GM21825 (cell line): ENCODE measurements around the gene FOXF1.

Experiments
- ATAC-seq: cut with Tn5 transposase; IDR thresholded peaks from one replicate; pipeline ENCODE4 v1.9.1; 2021; ENCODE audit warnings: mild to moderate bottlenecking, moderate library complexity; ENCODE audit not compliant: unreplicated experiment

FOXF1 gene

DNA sequence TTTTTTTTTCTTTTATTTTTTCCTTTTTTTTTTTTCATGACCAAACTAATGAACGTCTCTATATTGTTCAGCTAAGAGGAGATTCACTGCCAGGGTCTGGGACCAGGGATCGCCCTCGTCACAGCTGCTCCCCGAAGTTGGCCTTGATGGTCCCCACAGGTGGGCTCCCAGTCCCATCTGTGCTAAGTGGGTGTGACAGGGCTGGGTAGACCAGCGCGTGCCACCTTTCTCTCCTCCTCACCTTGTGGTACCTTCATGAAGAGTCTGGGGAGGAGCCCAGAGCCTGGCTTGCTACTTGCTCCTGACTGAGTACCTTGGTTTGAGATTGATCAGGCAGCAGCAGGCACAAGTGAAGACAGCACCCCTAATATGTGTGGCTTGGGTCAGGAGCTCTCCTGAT, 6.5 kb upstream of the FOXF1 start:
- no peak for ATAC-seq

DNA sequence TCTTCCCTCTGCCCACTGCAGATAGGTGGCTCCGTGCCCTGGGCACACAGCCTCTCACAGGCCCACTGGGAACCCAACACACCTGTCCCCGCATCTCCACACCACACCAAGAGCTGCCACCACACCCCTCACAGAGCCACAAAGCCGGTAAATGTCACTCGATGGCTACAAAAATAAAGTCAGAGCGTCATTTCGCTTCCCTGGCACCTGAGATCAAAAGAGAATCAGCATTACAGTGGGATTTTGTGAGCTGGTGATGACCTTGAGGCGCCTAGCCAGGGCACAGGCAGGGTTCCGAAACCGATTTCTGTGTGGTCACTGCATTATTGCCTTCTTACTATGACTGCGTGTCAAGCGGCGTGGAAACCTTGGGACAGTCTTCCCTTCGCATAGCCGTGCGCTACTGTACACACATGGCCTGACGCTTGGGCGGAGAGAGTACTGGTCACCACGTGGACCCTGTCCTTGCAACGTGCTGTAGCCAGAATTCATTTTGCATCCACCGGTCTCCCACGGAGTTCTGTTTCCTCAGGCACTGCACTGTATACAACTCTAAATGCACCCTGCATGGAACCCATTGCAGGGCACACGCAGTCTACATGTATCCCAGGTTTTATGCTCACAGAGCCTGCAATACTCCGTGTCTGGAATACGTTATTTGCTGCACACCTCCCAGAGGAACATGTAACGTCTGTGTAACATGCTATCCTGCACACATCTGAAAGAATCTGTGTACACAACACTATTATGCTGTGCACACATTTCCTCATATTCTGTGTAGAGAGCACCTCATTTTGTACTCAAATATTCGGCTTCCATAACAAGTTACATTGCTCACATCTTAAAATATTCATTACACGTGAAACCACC, 5.8 kb upstream of the FOXF1 start:
- no peak for ATAC-seq

GRCh38 chr16:86505185-86505898, 5.0 kb upstream of the FOXF1 start:
- ATAC-seq, result no peak

GRCh38 chr16:86505899-86506864, 4.1 kb upstream of the FOXF1 start:
- ATAC-seq, result no peak

DNA sequence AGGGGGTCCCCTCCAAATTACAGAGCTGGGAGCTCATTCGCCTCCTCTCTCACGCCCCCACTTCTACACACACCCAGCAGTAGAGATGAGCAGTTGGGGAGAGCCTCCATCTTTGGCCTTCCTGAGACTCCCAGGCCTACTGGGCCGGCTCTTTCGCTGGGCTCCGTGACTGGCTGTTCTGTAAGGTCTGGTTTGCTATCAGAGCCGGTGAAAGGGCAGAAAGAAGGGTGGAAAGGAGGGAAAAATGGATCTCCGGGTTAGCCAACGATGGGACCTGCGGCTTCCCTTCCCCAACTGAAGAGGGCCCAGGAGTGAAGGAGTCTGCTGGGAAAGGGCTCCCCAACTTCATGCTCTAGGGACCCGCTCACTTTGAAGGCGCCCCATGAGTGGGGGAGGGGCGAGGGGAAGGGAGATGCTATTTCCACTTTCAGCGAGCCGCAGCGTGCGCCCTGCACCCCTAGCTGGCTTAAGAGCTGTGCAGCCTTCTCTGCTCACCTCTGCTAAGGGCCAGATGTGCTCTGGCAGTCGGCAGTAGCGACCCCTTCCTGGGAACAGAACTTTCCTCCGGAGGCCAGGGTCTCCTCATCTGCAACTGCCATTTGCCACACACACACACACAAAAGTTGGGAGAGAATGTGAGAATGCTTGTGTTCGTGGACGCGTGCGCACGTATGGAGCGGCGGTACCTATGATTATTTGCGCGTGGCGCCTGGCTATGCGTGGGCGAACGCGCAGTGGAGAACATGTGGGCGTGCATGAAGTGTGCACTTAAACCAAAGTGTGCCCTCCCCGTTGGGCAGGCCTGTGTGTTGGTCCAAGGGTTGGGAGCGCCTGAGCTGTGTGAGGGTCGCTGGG, 2.9 kb upstream of the FOXF1 start:
- ATAC-seq, result no peak

DNA sequence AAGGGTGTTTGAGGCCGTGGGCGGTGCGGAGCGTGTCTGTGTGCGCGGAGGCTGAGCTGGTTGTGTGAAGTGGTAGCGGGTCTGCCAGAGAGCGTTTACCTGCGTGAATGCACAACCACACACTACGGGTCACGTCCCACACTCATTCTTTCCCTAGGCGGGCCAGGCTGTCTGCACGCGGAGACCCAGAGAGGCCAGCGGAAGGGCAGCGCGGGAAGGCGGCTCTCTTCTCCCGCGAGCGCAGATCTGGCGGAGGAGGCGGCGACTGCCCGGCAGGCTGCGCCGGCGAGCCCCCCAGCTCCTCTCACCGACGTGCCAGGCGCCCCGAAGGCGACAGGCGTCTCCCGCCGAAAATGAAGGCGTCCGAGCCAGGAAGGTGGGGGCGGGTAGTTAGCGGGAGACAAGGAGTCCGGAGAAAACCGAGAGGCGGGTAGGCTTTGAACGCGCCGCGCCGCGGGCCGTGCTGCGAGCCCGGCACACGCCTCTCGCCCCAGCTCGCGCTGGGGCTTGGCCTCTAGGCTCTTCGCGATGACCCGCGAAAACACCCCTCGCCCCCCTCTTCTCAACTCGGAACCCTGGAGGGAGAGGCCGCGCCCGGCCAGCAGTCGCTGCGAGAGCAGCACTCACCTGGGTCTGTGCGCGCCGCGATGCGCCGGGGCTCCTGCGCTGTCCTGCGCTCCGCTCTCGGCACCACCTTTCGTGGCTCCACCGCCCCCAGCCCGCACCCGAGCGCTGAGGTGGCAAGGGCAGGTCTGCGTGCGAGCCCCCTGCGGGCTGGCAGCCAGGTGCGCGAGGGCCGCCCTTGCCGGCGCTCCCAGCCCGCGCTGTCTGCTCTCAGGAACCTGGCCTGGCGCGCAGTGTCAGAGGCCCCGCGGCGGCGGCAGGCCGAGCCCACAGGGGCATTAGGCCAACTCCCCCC, 2.0 kb upstream of the FOXF1 start:
- no peak for ATAC-seq

DNA sequence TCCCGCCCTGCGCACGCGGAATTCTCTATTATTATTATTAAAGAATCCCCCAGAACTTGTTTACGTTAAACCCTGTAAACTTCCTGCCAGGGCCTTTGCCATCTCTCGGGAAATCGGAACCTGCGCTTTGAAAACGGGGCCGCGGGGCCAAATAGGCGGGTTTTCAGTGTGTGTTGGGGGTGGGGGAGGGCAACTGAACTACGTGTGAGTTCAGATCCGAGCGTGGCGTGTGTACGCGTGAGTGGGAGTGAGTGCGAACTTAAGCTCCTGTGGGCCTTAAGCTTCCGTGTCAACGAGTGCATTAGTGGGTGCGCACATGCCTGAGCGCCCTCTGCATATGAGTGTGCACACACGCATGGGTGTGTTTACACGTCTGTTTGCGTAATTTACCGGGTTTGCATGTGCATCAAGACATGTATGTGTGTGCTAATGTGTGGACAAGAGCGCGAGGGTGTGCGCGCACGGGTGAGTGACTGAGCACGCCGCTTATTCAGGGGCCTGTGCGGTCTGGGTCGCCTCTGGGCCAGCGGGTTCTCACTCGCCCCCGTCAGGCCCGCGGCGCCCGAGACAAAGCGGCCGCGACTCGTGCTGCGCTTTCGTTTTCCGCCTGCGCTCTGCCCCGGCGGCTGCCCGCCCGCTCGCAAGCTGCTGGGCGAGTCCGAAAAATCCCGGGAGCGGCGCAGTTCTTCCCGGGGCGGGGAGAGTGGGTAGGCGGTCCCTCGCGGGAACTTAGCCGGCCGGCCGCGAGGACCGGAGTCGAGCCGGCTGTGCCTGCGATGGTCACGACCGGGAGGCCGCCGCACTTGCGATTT, 1.2 kb upstream of the FOXF1 start:
- no peak for ATAC-seq

DNA sequence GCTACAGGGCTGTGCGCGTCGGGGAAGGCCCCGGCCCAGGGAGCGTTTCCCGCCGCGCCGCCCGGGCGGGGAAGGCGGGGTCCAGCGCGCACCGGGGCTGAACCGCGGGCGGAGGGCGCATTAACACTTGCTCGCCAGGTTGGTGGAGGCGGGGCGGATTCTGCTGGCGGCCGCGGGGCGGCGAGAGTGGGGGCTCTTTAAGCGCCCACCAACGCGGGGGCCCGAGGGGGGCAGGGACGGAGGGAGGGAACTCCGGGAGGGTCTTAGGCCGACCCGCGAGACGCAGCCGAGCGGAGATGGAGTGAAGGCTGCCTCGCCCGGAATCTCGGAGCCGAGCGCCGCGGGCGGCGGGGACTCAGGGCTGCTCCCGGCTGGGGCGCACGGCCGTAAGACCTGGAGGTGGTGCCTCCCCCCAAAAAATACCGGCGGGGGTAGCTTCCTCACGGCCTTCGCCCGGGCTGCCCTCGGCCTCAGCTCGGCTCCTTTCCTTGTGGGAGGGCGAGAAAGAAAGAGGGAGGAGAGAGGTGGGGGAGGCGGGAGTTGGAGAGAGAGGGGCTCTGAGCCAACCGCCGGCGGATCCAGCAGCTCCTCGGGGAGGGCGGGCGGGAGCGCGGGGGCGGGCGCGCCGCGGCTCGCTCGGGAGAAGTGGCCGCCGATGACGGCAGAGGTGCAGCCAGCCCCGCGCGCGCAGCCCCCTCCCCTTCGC, 415 bp upstream of the FOXF1 start:
- ATAC-seq, result no peak

- ATAC-seq, result no peak
These were observed 1.2 kb downstream of the FOXF1 start for GRCh38 chr16:86511317-86512161.

- no peak for ATAC-seq
These were observed 2.1 kb downstream of the FOXF1 start for GRCh38 chr16:86512301-86512859.

GRCh38 chr16:86512860-86513470, 2.6 kb downstream of the FOXF1 start:
- ATAC-seq, result no peak

DNA sequence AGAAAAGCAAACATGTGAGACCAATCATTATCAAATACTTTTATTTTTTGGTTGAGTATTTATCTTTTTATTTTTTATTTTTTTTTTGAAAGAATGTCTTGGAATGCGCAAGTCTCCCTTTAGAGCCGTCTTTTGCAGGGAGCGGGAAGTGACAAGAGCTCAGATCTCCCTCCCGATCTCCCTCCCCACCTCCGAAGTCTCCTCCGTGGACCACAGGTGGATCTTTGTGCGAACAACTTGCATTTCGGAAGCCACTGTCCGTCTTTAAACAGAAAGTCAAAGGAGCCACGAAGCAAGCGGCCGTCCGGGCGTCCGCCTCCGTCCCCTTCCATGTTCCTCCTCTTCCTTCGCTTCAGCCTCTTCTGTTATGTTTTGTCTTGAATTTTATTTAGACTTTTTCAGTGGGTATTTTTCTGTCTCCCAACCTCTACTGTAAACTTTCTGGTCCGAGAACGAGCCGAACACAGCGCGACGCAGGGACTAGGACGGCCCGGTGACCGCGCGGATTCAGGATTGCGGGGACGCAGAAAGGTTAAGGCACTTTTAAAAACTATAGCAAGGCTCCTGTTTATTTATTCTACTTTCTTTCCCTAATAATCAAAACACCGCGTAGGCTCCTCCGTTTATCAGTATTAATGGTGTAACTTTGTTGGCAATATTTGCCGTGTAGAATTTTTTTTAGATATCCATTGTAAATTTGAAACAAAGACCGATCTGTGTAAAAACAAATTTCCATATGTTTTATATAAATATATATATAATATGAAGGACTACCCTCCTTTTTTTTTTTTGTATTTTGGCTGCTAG, 3.3 kb downstream of the FOXF1 start:
- no peak for ATAC-seq

GRCh38 chr16:86514481-86515376, 4.4 kb downstream of the FOXF1 start:
- ATAC-seq, result no peak

DNA sequence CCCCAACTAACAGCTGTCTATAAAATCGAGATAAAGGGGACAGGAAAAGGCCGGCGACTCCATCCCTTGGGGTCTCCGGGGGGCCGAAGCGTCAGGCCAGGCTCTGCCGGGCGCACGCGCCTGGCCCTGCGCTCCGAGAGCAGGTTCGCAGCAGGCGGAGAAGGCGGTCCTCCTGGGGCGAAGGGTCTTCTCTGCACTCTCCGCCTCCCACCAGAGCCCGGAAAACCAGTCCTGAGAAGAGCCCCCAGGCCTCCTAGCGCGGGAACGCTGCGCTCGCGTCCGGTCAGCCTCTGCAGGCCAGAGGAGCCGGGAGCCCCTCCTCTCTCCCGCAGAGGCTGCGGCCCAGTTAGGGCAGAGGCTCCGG, 5.1 kb downstream of the FOXF1 start:
- ATAC-seq, result no peak
